GM12878 (cell line): ENCODE results near the gene TSHZ3. TPM values are rescaled to one million over a fixed set of nuclear protein-coding genes. Genes with fewer than 3 reads are reported as not detected.

Experiments
- ATAC-seq: fragments of 200-7000 bp; cut with Tn5 transposase; 3 replicates; pipeline ENCODE4 v1.9.1; 2020; ENCODE audit warnings: mild to moderate bottlenecking, moderate library complexity
- BruUV-seq: library from RNA; stranded (reverse); fragments of 400-500 nt; replicated peaks from 2 replicates; lab custom pipeline; 2021; lab: Mats Ljungman, UMichigan
- CTCF ChIA-PET: fragments of 300-600 bp; sonication (Branson Sonifier 250); formaldehyde crosslinking; extraction: SDS; loops from one replicate; lab custom pipeline; 2021; ENCODE audit warnings: inconsistent platforms; lab: Yijun Ruan, JAX
- POLR2A ChIA-PET: fragments of 350-600 bp; formaldehyde crosslinking; extraction: SDS; loops from one replicate; lab custom pipeline; 2021; ENCODE audit warnings: inconsistent platforms; lab: Charles Lee
- RAD21 ChIA-PET: fragments of 300-600 bp; sonication (Branson Sonifier 250); formaldehyde crosslinking; loops from one replicate; lab custom pipeline; 2023; ENCODE audit warnings: antibody characterized with exemption; ENCODE audit not compliant: unreplicated experiment; lab: Charles Lee
- SMC1A ChIA-PET: fragments of 300-600 bp; sonication (Branson Sonifier 250); formaldehyde crosslinking; loops from one replicate; lab custom pipeline; 2023; ENCODE audit not compliant: unreplicated experiment, uncharacterized antibody; lab: Charles Lee
- DNase-seq: peaks from one replicate; pipeline ENCODE4 v3.0.0-alpha.2; 2011; ENCODE audit warnings: low read depth, low spot score
- FAIRE-seq: peaks from 3 replicates; lab custom pipeline; 2011; peaks lifted over from hg19 to GRCh38; lab: Jason Lieb, UNC
- H2AFZ ChIP-seq: 2 replicates; pipeline ENCODE4 v1.6.0; 2011; ENCODE audit warnings: low read depth, low read length, control low read depth; ENCODE audit not compliant: control insufficient read depth
- H3K27ac ChIP-seq: 2 replicates; pipeline ENCODE4 v1.5.1; 2011; ENCODE audit warnings: control low read depth; ENCODE audit not compliant: control insufficient read depth, insufficient read depth
- H3K27me3 ChIP-seq, 2 experiments: replicated peaks in 1 of 2; 2 replicates each; pipeline versions ENCODE4 v1.6.0 to v1.6.1; 2011; ENCODE audit warnings: low read length in 1 of 2; ENCODE audit not compliant: control insufficient read depth in 2 of 2, insufficient read depth in 2 of 2
- H3K36me3 ChIP-seq, 2 experiments: 2 replicates each; pipeline ENCODE4 v1.5.1; 2011; ENCODE audit warnings: low read length in 1 of 2; ENCODE audit not compliant: control insufficient read depth in 2 of 2, insufficient read depth in 2 of 2
- H3K4me1 ChIP-seq: 2 replicates; pipeline ENCODE4 v1.6.1; 2011; ENCODE audit warnings: mild to moderate bottlenecking, low read length, moderate library complexity, mixed read lengths; ENCODE audit not compliant: control insufficient read depth, insufficient read depth
- H3K4me2 ChIP-seq: 2 replicates; pipeline ENCODE4 v1.6.0; 2011; ENCODE audit warnings: control low read depth; ENCODE audit not compliant: control insufficient read depth, insufficient read depth
- H3K4me3 ChIP-seq: fragments of 200-600 bp; sonication (generic); 2 replicates; pipeline ENCODE4 v1.5.1; 2016
- H3K79me2 ChIP-seq: 2 replicates; pipeline ENCODE4 v1.6.0; 2011; ENCODE audit warnings: low read length; ENCODE audit not compliant: control insufficient read depth, insufficient read depth
- H3K9ac ChIP-seq: 2 replicates; pipeline ENCODE4 v1.8.0; 2011; ENCODE audit warnings: low read length, control low read depth, mixed read lengths; ENCODE audit not compliant: control insufficient read depth, insufficient read depth
- H3K9me3 ChIP-seq: replicated peaks from 3 replicates; pipeline ENCODE4 v1.5.1; 2011; ENCODE audit warnings: mild to moderate bottlenecking, low read length; ENCODE audit not compliant: control insufficient read depth, insufficient read depth
- H4K20me1 ChIP-seq: 2 replicates; pipeline ENCODE4 v1.6.0; 2011; ENCODE audit not compliant: control insufficient read depth, insufficient read depth
- BHLHE40 ChIP-seq, 2 experiments: fragments of 450-650 bp in 1 of 2; IDR thresholded peaks; 2 replicates each; pipeline ENCODE4 v1.6.1; 2011 to 2017; ENCODE audit warnings: low read depth in 2 of 2, borderline replicate concordance in 1 of 2, improper control_type of control experiment in 1 of 2, low read length in 1 of 2, mild to moderate bottlenecking in 1 of 2
- HSF1 ChIP-seq: fragments of 150-350 bp; IDR thresholded peaks from 2 replicates; pipeline ENCODE4 v1.6.1; 2014; ENCODE audit warnings: mild to moderate bottlenecking, low read depth, low read length
- IRF3 ChIP-seq: fragments of 450-650 bp; IDR thresholded peaks from 2 replicates; pipeline ENCODE4 v1.6.1; 2014; ENCODE audit warnings: mild to moderate bottlenecking
- NR2F1 ChIP-seq: fragments of 450-650 bp; conservative IDR thresholded peaks from 2 replicates; pipeline ENCODE4 v1.6.1; 2017; ENCODE audit warnings: mild to moderate bottlenecking
- PAX5 ChIP-seq: IDR thresholded peaks from 2 replicates; pipeline ENCODE4 v1.6.1; 2011; ENCODE audit warnings: low read depth, low read length, borderline replicate concordance
- SREBF1 ChIP-seq: IDR thresholded peaks from 2 replicates; pipeline ENCODE4 v1.6.1; 2012; ENCODE audit warnings: mild to moderate bottlenecking, low read length
- SRF ChIP-seq, 2 experiments: IDR thresholded peaks; 2 replicates each; pipeline ENCODE4 v1.6.1; 2011; ENCODE audit warnings: low read depth in 2 of 2, low read length in 2 of 2, mild to moderate bottlenecking in 1 of 2, moderate library complexity in 1 of 2
- WGBS: methylation state at CpG from one replicate; pipeline ENCODE4 v1.1.6; 2016; ENCODE audit warnings: low lambda C conversion rate; ENCODE audit not compliant: insufficient replicate concordance, insufficient coverage; ENCODE audit errors: missing lambda C conversion rate; 5-methylcytosine and 5-hydroxymethylcytosine counted together
- in situ Hi-C: fragments of 300-500 bp; cut with MboI; formaldehyde crosslinking; loops from 9 replicates; pipeline ENCODE4 v1.14.3; 2018; ENCODE audit warnings: mixed read lengths
- intact Hi-C: fragments of 100-400 bp; cut with micrococcal nuclease; formaldehyde crosslinking; loops from one replicate; pipeline ENCODE4 v1.14.2; 2022; ENCODE audit not compliant: unreplicated experiment
- polyA plus RNA-seq, 11 experiments: library from polyadenylated mRNA; depleted of rRNA in 4 of 11; unstranded in 6 of 11; stranded (reverse) in 5 of 11; fragments of >200 nt; fragmentation: Nextera tagmentation in 4 of 11; fragmentation: Illumina TruSeq in 1 of 11; extraction: Ambion mirVana in 4 of 11; extraction: Trizol in 1 of 11; gene quantifications; 1 replicate in 1 of 11; 2 replicates in 10 of 11; pipeline versions ENCODE4 v1.2.1 to v1.2.3, GENCODE V29; 2011 to 2016; ENCODE audit warnings: inconsistent platforms in 2 of 11, missing spikeins in 2 of 11, low read depth in 1 of 11
- total RNA-seq, 4 experiments: library from RNA; depleted of rRNA in 3 of 4; stranded (reverse); fragments of >200 nt in 3 of 4; fragmentation: Illumina TruSeq in 1 of 4; extraction: Trizol in 1 of 4; gene quantifications; 2 replicates each; pipeline versions ENCODE4 v1.2.1 to v1.2.3, GENCODE V29; 2013 to 2021
- TF ChIP-seq, protein P1 (sequence below): fragments of 450-650 bp; IDR thresholded peaks from 2 replicates; pipeline ENCODE4 v1.6.1; 2016; ENCODE audit warnings: mild to moderate bottlenecking, moderate library complexity, borderline replicate concordance
- TF ChIP-seq, protein P2 (sequence below): fragments of 450-650 bp; IDR thresholded peaks from 2 replicates; pipeline ENCODE4 v1.6.1; 2017; ENCODE audit warnings: mild to moderate bottlenecking, moderate library complexity

TSHZ3 gene
- total and polyA plus RNA-seq, 10 of the 15 experiments (the other 5 are each of a cell fraction or from before 2014, with no cell fraction given), result 0.23 TPM; not detected in 9

DNA sequence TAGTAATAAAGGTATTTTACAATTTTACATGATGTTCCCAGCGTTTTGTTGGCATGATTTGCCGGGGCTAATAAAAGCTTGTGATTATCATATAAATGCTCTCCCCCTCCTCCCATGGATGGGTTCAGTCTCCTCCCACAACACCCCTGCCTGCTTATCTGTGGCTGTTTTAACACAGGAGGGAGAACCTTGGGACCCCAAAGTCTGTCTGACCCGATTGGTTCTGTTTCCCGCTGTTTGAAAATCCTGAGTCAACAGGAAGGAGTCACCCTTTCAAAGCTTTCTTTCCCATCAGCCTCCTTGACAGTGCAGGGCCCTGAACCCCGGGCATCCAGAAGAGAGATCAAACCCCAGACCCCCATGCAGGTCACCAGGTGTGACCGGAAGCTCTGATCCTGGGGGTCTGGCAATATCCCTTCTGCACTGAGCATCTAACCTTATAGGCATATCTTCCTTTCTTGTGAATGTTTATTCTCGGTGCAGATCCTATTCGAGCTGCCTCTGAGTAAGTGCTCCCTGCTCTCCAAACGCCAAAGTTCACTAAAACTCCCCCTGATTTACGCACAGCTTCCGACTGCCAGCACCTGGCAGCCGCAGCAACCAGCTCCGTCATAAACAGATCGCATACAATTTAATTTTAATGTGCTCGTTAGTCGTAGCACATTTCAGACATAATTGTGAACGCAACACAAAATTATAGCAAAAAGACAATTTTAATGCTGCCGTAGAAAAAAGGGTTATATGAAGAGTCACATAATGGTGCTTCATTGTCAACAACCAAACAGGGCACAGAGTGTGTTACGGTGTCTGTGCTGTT, 74.8 kb downstream of the TSHZ3 start (continued):
- TF ChIP-seq, protein P1, sequence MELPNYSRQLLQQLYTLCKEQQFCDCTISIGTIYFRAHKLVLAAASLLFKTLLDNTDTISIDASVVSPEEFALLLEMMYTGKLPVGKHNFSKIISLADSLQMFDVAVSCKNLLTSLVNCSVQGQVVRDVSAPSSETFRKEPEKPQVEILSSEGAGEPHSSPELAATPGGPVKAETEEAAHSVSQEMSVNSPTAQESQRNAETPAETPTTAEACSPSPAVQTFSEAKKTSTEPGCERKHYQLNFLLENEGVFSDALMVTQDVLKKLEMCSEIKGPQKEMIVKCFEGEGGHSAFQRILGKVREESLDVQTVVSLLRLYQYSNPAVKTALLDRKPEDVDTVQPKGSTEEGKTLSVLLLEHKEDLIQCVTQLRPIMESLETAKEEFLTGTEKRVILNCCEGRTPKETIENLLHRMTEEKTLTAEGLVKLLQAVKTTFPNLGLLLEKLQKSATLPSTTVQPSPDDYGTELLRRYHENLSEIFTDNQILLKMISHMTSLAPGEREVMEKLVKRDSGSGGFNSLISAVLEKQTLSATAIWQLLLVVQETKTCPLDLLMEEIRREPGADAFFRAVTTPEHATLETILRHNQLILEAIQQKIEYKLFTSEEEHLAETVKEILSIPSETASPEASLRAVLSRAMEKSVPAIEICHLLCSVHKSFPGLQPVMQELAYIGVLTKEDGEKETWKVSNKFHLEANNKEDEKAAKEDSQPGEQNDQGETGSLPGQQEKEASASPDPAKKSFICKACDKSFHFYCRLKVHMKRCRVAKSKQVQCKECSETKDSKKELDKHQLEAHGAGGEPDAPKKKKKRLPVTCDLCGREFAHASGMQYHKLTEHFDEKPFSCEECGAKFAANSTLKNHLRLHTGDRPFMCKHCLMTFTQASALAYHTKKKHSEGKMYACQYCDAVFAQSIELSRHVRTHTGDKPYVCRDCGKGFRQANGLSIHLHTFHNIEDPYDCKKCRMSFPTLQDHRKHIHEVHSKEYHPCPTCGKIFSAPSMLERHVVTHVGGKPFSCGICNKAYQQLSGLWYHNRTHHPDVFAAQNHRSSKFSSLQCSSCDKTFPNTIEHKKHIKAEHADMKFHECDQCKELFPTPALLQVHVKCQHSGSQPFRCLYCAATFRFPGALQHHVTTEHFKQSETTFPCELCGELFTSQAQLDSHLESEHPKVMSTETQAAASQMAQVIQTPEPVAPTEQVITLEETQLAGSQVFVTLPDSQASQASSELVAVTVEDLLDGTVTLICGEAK, result no peak
- no peak for TF ChIP-seq SRF (IDR thresholded peaks at IDR 0.05; ENCODE audit: low read depth in 2 of 2, low read length in 2 of 2)
- TF ChIP-seq PAX5, result no peak
- no peak for TF ChIP-seq IRF3
- no peak for TF ChIP-seq SREBF1

DNA sequence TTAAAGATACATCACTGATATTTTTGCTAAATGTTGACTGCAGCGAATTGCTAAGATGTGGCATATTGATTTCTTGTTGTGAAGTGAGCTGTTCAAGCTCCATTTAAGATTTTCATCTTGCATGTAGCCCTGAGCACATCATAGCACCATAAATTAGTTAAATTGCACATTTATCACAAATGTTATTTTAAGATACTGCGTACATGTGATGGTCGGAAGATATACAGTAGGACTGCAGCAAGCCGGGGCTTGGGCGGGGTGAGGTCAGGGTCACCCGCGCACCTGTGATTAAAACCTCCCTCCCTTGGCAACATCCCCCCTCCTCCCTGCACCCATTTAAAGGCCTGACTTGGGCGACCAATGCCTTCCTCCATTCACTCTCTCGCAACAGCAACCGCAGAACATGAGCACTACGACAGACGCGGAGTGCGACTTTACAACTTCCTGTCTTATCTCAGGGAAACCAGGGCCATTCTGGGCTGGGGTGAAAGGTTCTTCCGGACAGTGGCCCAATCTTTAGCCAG, 76.6 kb downstream of the TSHZ3 start:
- Histone ChIP-seq H3K79me2 (no peaks in the 10 kb centered on the region), H3K4me1 (no peaks in the 10 kb centered on the region), H3K36me3 (no peaks in the 10 kb centered on the region), H3K4me3 (no peak overlapping the region), H3K9ac (no peak overlapping the region), H3K27ac (no peak overlapping the region), H3K9me3 (no peaks in the 10 kb centered on the region; the same call in 2 of the 3 replicates), H2AFZ (no peak overlapping the region), H3K27me3 (no peaks in the 10 kb centered on the region), H4K20me1 (no peaks in the 10 kb centered on the region), H3K4me2 (no peak overlapping the region)
- SMC1A ChIA-PET, result no interaction called here
- POLR2A ChIA-PET, result interaction anchor here (0.5 kb wide), 1 partner anchor 857 kb away, joined by 3 read pairs; no protein-coding TSS in a partner anchor
- in situ Hi-C loops, result no loop called here
- CTCF ChIA-PET, result no interaction called here
- BruUV-seq, result no TSS peak
- no peak for DNase-seq
- no peak for FAIRE-seq
- intact Hi-C loops, result no loop called here
- WGBS, result 79% methylated on average over 15 of the region's 15 CpGs
- ATAC-seq, result no peak
- RAD21 ChIA-PET, result no interaction called here
- TF ChIP-seq BHLHE40 (IDR thresholded peaks at IDR 0.05; ENCODE audit: borderline replicate concordance in 1 of 2, low read depth in 2 of 2, low read length in 1 of 2) (no peak), NR2F1 (no peak), HSF1 (no peak)
- TF ChIP-seq, protein P2, sequence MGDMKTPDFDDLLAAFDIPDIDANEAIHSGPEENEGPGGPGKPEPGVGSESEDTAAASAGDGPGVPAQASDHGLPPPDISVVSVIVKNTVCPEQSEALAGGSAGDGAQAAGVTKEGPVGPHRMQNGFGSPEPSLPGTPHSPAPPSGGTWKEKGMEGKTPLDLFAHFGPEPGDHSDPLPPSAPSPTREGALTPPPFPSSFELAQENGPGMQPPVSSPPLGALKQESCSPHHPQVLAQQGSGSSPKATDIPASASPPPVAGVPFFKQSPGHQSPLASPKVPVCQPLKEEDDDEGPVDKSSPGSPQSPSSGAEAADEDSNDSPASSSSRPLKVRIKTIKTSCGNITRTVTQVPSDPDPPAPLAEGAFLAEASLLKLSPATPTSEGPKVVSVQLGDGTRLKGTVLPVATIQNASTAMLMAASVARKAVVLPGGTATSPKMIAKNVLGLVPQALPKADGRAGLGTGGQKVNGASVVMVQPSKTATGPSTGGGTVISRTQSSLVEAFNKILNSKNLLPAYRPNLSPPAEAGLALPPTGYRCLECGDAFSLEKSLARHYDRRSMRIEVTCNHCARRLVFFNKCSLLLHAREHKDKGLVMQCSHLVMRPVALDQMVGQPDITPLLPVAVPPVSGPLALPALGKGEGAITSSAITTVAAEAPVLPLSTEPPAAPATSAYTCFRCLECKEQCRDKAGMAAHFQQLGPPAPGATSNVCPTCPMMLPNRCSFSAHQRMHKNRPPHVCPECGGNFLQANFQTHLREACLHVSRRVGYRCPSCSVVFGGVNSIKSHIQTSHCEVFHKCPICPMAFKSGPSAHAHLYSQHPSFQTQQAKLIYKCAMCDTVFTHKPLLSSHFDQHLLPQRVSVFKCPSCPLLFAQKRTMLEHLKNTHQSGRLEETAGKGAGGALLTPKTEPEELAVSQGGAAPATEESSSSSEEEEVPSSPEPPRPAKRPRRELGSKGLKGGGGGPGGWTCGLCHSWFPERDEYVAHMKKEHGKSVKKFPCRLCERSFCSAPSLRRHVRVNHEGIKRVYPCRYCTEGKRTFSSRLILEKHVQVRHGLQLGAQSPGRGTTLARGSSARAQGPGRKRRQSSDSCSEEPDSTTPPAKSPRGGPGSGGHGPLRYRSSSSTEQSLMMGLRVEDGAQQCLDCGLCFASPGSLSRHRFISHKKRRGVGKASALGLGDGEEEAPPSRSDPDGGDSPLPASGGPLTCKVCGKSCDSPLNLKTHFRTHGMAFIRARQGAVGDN, result no peak
